OCI-LY1 (cell line): Measurements from ENCODE around the gene LEKR1.
"Not testable (repeated sequence)": the region's sequence is repeated elsewhere in the genome, so short reads cannot be mapped to it uniquely, and the experiment has no call there.

Experiments
- H2AFZ ChIP-seq: fragments of 200-600 bp; sonication (generic), shearing (Covaris generic); 2 replicates; pipeline ENCODE4 v1.6.0; 2014; ENCODE audit warnings: antibody characterized with exemption, mild to moderate bottlenecking, low read length
- H3F3A ChIP-seq: fragments of 200-600 bp; sonication (generic), shearing (Covaris generic); 2 replicates; pipeline ENCODE4 v1.6.0; 2014; ENCODE audit warnings: mild to moderate bottlenecking, antibody characterized with exemption, low read length, moderate library complexity; ENCODE audit not compliant: insufficient read depth
- H3K27ac ChIP-seq: fragments of 200-600 bp; sonication (generic); 2 replicates; pipeline ENCODE4 v1.5.1; 2014; ENCODE audit warnings: low read length, mixed run types, mild to moderate bottlenecking, low read depth; ENCODE audit not compliant: poor library complexity, severe bottlenecking
- H3K27me3 ChIP-seq: fragments of 200-600 bp; sonication (generic); 2 replicates; pipeline ENCODE4 v1.6.0; 2014; ENCODE audit warnings: antibody characterized with exemption, mild to moderate bottlenecking, low read length, moderate library complexity; ENCODE audit not compliant: insufficient read depth
- H3K36me3 ChIP-seq: fragments of 200-600 bp; sonication (generic); 2 replicates; pipeline ENCODE4 v1.6.1; 2014; ENCODE audit warnings: mild to moderate bottlenecking, antibody characterized with exemption, low read length, moderate library complexity, mixed read lengths; ENCODE audit not compliant: insufficient read depth
- H3K4me1 ChIP-seq: fragments of 200-600 bp; sonication (generic); 2 replicates; pipeline ENCODE4 v1.5.1; 2014; ENCODE audit warnings: mild to moderate bottlenecking, low read length, moderate library complexity; ENCODE audit not compliant: insufficient read depth, severe bottlenecking
- H3K4me2 ChIP-seq: fragments of 200-600 bp; sonication (generic), shearing (Covaris generic); 2 replicates; pipeline ENCODE4 v1.6.1; 2014; ENCODE audit warnings: low read length
- H3K4me3 ChIP-seq: fragments of 200-600 bp; sonication (generic); 2 replicates; pipeline ENCODE4 v1.5.1; 2014; ENCODE audit warnings: low read length, low read depth, mild to moderate bottlenecking, mixed read lengths; ENCODE audit not compliant: poor library complexity, severe bottlenecking
- H3K79me2 ChIP-seq: fragments of 200-600 bp; shearing (Covaris generic); 2 replicates; pipeline ENCODE4 v1.6.1; 2016; ENCODE audit warnings: mixed run types, low read length, mixed read lengths; ENCODE audit not compliant: insufficient read depth
- H3K9ac ChIP-seq: fragments of 200-600 bp; sonication (generic), shearing (Covaris generic); 2 replicates; pipeline ENCODE4 v1.6.1; 2014; ENCODE audit warnings: mild to moderate bottlenecking, low read length, mixed read lengths
- H3K9me2 ChIP-seq: fragments of 200-600 bp; sonication (generic), shearing (Covaris generic); 2 replicates; pipeline ENCODE4 v1.6.1; 2014; ENCODE audit warnings: low read depth, mild to moderate bottlenecking, low read length, mixed read lengths
- H3K9me3 ChIP-seq: fragments of 200-600 bp; shearing (Covaris generic); 2 replicates; pipeline ENCODE4 v1.6.1; 2014; ENCODE audit warnings: low read length, mixed read lengths
- H4K20me1 ChIP-seq: fragments of 200-600 bp; sonication (generic), shearing (Covaris generic); 2 replicates; pipeline ENCODE4 v1.6.0; 2016; ENCODE audit warnings: mild to moderate bottlenecking, low read length; ENCODE audit not compliant: insufficient read depth
- EZH2 ChIP-seq: fragments of 200-600 bp; sonication (generic), shearing (Covaris generic); IDR thresholded peaks from 2 replicates; pipeline ENCODE4 v1.8.0; 2017; ENCODE audit warnings: borderline replicate concordance, mixed run types, mild to moderate bottlenecking, antibody characterized with exemption, low read length, moderate library complexity, mixed read lengths
- TF ChIP-seq, protein P1 (sequence below): fragments of 200-600 bp; sonication (generic), shearing (Covaris generic); IDR thresholded peaks from 2 replicates; pipeline ENCODE4 v1.5.1; 2017; ENCODE audit warnings: mild to moderate bottlenecking, antibody characterized with exemption, low read length, moderate library complexity, mixed read lengths

Gene LEKR1

DNA sequence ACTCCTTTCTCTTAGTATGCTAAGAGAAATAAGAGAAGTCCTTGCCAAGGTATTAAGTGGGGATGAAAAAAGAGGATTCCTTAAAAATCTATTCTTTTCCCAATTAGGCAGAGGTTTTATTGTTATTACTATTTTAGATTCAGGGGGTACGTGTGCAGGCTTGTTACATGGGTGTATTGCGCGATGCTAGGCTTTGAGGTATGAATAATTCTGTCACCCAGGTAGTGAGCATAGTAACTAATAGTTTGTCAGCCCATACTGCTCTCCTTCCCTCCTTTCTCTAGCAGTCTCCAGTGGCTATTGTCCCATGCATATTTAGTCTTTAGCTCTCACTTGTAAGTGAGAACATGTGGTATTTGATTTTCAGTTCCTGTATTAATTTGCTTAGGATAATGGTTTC lies 83.9 kb downstream of the LEKR1 start:
- Histone ChIP-seq H3K9me3 (no peaks in the 10 kb centered on the region), H2AFZ (no peak overlapping the region), H3F3A (no peaks in the 10 kb centered on the region), H3K27ac (no peak overlapping the region), H3K4me1 (no peaks in the 10 kb centered on the region), H3K4me3 (no peak overlapping the region), H3K27me3 (no peaks in the 10 kb centered on the region), H4K20me1 (no peaks in the 10 kb centered on the region), H3K9ac (no peak overlapping the region), H3K36me3 (no peaks in the 10 kb centered on the region), H3K4me2 (no peak overlapping the region), H3K79me2 (no peaks in the 10 kb centered on the region), H3K9me2 (no peaks in the 10 kb centered on the region)
- TF ChIP-seq EZH2, result no peak
- TF ChIP-seq, protein P1, sequence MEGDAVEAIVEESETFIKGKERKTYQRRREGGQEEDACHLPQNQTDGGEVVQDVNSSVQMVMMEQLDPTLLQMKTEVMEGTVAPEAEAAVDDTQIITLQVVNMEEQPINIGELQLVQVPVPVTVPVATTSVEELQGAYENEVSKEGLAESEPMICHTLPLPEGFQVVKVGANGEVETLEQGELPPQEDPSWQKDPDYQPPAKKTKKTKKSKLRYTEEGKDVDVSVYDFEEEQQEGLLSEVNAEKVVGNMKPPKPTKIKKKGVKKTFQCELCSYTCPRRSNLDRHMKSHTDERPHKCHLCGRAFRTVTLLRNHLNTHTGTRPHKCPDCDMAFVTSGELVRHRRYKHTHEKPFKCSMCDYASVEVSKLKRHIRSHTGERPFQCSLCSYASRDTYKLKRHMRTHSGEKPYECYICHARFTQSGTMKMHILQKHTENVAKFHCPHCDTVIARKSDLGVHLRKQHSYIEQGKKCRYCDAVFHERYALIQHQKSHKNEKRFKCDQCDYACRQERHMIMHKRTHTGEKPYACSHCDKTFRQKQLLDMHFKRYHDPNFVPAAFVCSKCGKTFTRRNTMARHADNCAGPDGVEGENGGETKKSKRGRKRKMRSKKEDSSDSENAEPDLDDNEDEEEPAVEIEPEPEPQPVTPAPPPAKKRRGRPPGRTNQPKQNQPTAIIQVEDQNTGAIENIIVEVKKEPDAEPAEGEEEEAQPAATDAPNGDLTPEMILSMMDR, result no peak

DNA sequence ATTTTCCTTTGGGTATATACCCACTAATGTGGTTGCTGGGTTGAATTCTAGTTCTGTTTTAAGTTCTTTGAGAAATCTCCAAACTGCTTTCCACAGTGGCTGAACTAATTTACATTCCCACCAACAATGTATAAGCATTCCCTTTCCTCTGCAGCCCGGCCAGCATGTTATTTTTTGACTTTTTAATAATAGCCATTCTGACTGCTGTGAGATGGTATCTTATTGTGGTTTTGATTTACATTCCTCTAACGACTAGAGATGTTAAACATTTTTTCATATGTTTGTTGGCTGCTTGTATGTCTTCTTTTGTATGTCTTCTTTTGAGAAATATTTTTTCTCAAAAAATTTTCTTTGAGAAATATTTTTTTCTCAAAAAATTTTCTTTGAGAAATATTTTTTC lies 84.7 kb downstream of the LEKR1 start:
- not testable (repeated sequence) for H4K20me1 ChIP-seq

DNA sequence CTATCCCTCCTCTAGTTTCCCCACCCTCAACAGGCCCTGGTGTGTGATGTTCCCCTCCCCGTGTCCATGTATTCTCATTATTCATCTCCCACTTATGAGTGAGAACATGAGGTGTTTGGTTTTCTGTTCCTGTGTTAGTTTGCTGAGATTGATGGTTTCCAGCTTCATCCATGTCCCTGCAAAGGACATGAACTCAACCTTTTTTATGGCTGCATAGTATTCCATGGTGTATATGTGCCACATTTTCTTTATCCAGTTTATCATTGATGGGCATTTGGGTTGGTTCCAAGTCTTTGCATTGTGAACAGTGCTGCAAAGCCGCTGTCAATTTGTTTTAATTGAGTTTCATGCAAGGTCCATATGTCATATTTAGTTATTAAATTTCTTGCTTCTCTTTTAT lies 88.1 kb downstream of the LEKR1 start:
- H3F3A ChIP-seq, H3K9ac ChIP-seq, H3K4me1 ChIP-seq, H3K36me3 ChIP-seq, H4K20me1 ChIP-seq, H3K27me3 ChIP-seq, H3K4me3 ChIP-seq, H3K79me2 ChIP-seq, H3K9me3 ChIP-seq, H3K9me2 ChIP-seq, H3K27ac ChIP-seq, H3K4me2 ChIP-seq, H2AFZ ChIP-seq: not testable (repeated sequence)

More for the DNA sequence above, 84.7 kb downstream of the LEKR1 start:
- H3K9me3 ChIP-seq, H3K9ac ChIP-seq, H3K79me2 ChIP-seq, H3K27me3 ChIP-seq, H3F3A ChIP-seq, H3K36me3 ChIP-seq, H3K9me2 ChIP-seq, H3K4me3 ChIP-seq, H3K27ac ChIP-seq, H3K4me1 ChIP-seq, H3K4me2 ChIP-seq, H2AFZ ChIP-seq: not testable (repeated sequence)

DNA sequence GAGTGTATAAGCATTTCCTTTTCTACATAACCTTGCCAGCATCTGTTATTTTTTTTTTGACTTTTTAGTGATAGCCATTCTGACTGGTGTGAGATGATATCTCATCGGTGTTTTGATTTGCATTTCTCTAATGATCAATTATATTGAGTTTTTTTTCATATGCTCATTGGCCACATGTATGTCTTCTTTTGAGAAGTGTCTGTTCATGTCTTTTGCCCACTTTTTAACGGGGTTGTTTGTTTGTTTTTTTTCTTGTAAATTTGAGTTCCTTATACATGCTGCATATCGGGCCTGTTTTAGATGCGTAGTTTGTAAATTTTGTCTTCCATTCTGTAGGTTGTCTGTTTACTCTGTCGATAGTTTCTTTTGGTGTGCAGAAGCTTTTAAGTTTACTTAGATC lies 89.2 kb downstream of the LEKR1 start:
- no peaks in the 10 kb centered on the region for H3K79me2 ChIP-seq
- no peak overlapping the region for H2AFZ ChIP-seq
- no peaks in the 10 kb centered on the region for H3F3A ChIP-seq
- H4K20me1 ChIP-seq, result no peaks in the 10 kb centered on the region
- H3K4me3 ChIP-seq, result no peak overlapping the region
- no peaks in the 10 kb centered on the region for H3K9me3 ChIP-seq
- H3K27ac ChIP-seq, result no peak overlapping the region
- no peak overlapping the region for H3K9ac ChIP-seq
- H3K4me1 ChIP-seq, result no peaks in the 10 kb centered on the region
- H3K9me2 ChIP-seq, result no peaks in the 10 kb centered on the region
- H3K36me3 ChIP-seq, result no peaks in the 10 kb centered on the region
- no peaks in the 10 kb centered on the region for H3K27me3 ChIP-seq
- TF ChIP-seq, protein P1, result no peak
- no peak for TF ChIP-seq EZH2
- no peak overlapping the region for H3K4me2 ChIP-seq
